Osteocyte (in vitro differentiated cells): ENCODE results near the gene PIK3R3. TPM values are rescaled to one million over a fixed set of nuclear protein-coding genes. Genes with fewer than 3 reads are reported as not detected.

Experiments
- DNase-seq: peaks from one replicate; pipeline ENCODE4 v3.0.0; 2021; ENCODE audit warnings: mixed read lengths; ENCODE audit not compliant: unreplicated experiment; ENCODE audit errors: extremely low spot score
- H3K27ac Mint-ChIP-seq: one replicate; pipeline ENCODE4 v1.8.0; 2021; ENCODE audit warnings: mild to moderate bottlenecking, mixed read lengths; ENCODE audit not compliant: unreplicated experiment
- H3K27me3 Mint-ChIP-seq: one replicate; pipeline ENCODE4 v1.8.0; 2021; ENCODE audit warnings: mixed read lengths; ENCODE audit not compliant: unreplicated experiment
- H3K36me3 Mint-ChIP-seq: one replicate; pipeline ENCODE4 v1.8.0; 2021; ENCODE audit warnings: mixed read lengths; ENCODE audit not compliant: unreplicated experiment
- H3K4me1 Mint-ChIP-seq: one replicate; pipeline ENCODE4 v1.8.0; 2021; ENCODE audit warnings: mixed read lengths; ENCODE audit not compliant: unreplicated experiment
- H3K4me3 Mint-ChIP-seq: one replicate; pipeline ENCODE4 v1.8.0; 2021; ENCODE audit warnings: mild to moderate bottlenecking, moderate library complexity, mixed read lengths; ENCODE audit not compliant: unreplicated experiment
- H3K9me3 Mint-ChIP-seq: one replicate; pipeline ENCODE4 v1.8.0; 2021; ENCODE audit warnings: mixed read lengths; ENCODE audit not compliant: unreplicated experiment
- CTCF ChIP-seq: fragments of 200-600 bp; sonication (generic); IDR thresholded peaks from 2 replicates; pipeline ENCODE4 v1.5.0; 2021; ENCODE audit warnings: antibody characterized with exemption, mild to moderate bottlenecking, moderate library complexity
- total RNA-seq: library from RNA; stranded (reverse); gene quantifications from 2 replicates; pipeline ENCODE4 v1.2.1, GENCODE V29; 2021

PIK3R3 gene
- total RNA-seq, 1 donor from 2014 or later = 33.2 TPM

- H3K27me3 Mint-ChIP-seq = no peaks in the 10 kb centered on the region
- DNase-seq = no peak
- peaks cover 6% of the 10 kb centered on the region for H3K4me1 Mint-ChIP-seq
- no peak overlapping the region for H3K27ac Mint-ChIP-seq
- H3K4me3 Mint-ChIP-seq = no peak overlapping the region
- H3K9me3 Mint-ChIP-seq = peaks cover 3% of the 10 kb centered on the region
- TF ChIP-seq CTCF = no peak
- no peaks in the 10 kb centered on the region for H3K36me3 Mint-ChIP-seq
Measured at GRCh38 chr1:46153228-46153627, 20.8 kb upstream of the PIK3R3 start.

GRCh38 chr1:46152016-46152415 lies 19.6 kb upstream of the PIK3R3 start:
- no peak for TF ChIP-seq CTCF
- Mint-ChIP-seq H3K36me3 (no peaks in the 10 kb centered on the region), H3K4me3 (no peak overlapping the region), H3K4me1 (peaks cover 6% of the 10 kb centered on the region), H3K9me3 (peaks cover 3% of the 10 kb centered on the region), H3K27ac (no peak overlapping the region), H3K27me3 (no peaks in the 10 kb centered on the region)
- DNase-seq = no peak

- no peaks in the 10 kb centered on the region for H3K36me3 Mint-ChIP-seq
- peaks cover 3% of the 10 kb centered on the region for H3K9me3 Mint-ChIP-seq
- DNase-seq = no peak
- TF ChIP-seq CTCF = no peak
- H3K4me1 Mint-ChIP-seq = peaks cover 6% of the 10 kb centered on the region
- H3K4me3 Mint-ChIP-seq = no peak overlapping the region
- H3K27me3 Mint-ChIP-seq = no peaks in the 10 kb centered on the region
- no peak overlapping the region for H3K27ac Mint-ChIP-seq
Measured at GRCh38 chr1:46150085-46150484, 17.7 kb upstream of the PIK3R3 start.

- no peak overlapping the region for H3K27ac Mint-ChIP-seq
- TF ChIP-seq CTCF = no peak
- H3K36me3 Mint-ChIP-seq = no peaks in the 10 kb centered on the region
Measured at GRCh38 chr1:46148318-46148717, 15.9 kb upstream of the PIK3R3 start.

GRCh38 chr1:46137916-46138315 lies 5.5 kb upstream of the PIK3R3 start:
- Mint-ChIP-seq H3K4me3 (peak overlapping the region; percentile 73), H3K4me1 (peaks cover 58% of the 10 kb centered on the region), H3K9me3 (no peaks in the 10 kb centered on the region), H3K36me3 (no peaks in the 10 kb centered on the region), H3K27ac (peak overlapping the region; percentile 84), H3K27me3 (no peaks in the 10 kb centered on the region)
- DNase-seq = no peak
- no peak for TF ChIP-seq CTCF

More at GRCh38 chr1:46148318-46148717, 15.9 kb upstream of the PIK3R3 start:
- no peaks in the 10 kb centered on the region for H3K27me3 Mint-ChIP-seq
- no peak for DNase-seq
- H3K4me3 Mint-ChIP-seq = no peak overlapping the region
- no peaks in the 10 kb centered on the region for H3K9me3 Mint-ChIP-seq
- peaks cover 6% of the 10 kb centered on the region for H3K4me1 Mint-ChIP-seq
